GM12864 (cell line): ENCODE data around the gene ARHGAP24.

Experiments
- DNase-seq: peaks from one replicate; pipeline ENCODE4 v3.0.0-alpha.2; 2011; ENCODE audit warnings: low read depth
- H3K4me3 ChIP-seq: 2 replicates; pipeline ENCODE4 v1.5.1; 2011; ENCODE audit warnings: mild to moderate bottlenecking, low read depth, low read length, control low read depth
- CTCF ChIP-seq: IDR thresholded peaks from 2 replicates; pipeline ENCODE4 v1.5.1; 2011; ENCODE audit warnings: low read depth, mild to moderate bottlenecking, moderate library complexity, low read length, control low read depth, inconsistent platforms; ENCODE audit errors: missing control alignments

The ARHGAP24 gene

GRCh38 chr4:85776096-85776495 is 301.1 kb downstream of the ARHGAP24 start:
- no peak overlapping the region for H3K4me3 ChIP-seq
- no peak for TF ChIP-seq CTCF
- no peak for DNase-seq

- no peak overlapping the region for H3K4me3 ChIP-seq
- no peak for TF ChIP-seq CTCF
- DNase-seq: no peak
Observed at GRCh38 chr4:85776579-85776978, 301.6 kb downstream of the ARHGAP24 start.

GRCh38 chr4:85777908-85778631 is 303.1 kb downstream of the ARHGAP24 start:
- no peak for TF ChIP-seq CTCF
- peak; percentile 24 for DNase-seq
- H3K4me3 ChIP-seq: no peak overlapping the region; the same call in 1 of the 2 replicates

- no peak for DNase-seq
- no peak for TF ChIP-seq CTCF
- no peak overlapping the region; the same call in 1 of the 2 replicates for H3K4me3 ChIP-seq
Observed at GRCh38 chr4:85778632-85779131, 303.7 kb downstream of the ARHGAP24 start.

GRCh38 chr4:85779165-85779564 is 304.2 kb downstream of the ARHGAP24 start:
- DNase-seq: no peak
- H3K4me3 ChIP-seq: no peak overlapping the region
- no peak for TF ChIP-seq CTCF

GRCh38 chr4:85780664-85781063 is 305.7 kb downstream of the ARHGAP24 start:
- H3K4me3 ChIP-seq: no peak overlapping the region
- no peak for DNase-seq
- no peak for TF ChIP-seq CTCF

- H3K4me3 ChIP-seq: no peak overlapping the region
- TF ChIP-seq CTCF: no peak
- DNase-seq: no peak
Observed at GRCh38 chr4:85783483-85783882, 308.5 kb downstream of the ARHGAP24 start.
